Tibial nerve (tissue), 4 donors: ENCODE data around the gene VEGFA.

Source experiments
- CTCF ChIP-seq, 5 experiments: fragments of 200-600 bp in 3 of 5; fragments of 450-650 bp in 2 of 5; sonication (generic) in 3 of 5; IDR thresholded peaks; one replicate each; pipeline ENCODE4 v1.5.1; 2016 to 2019; ENCODE audit warnings: antibody characterized with exemption in 5 of 5, mild to moderate bottlenecking in 3 of 5, moderate library complexity in 2 of 5
- EP300 ChIP-seq, 2 donors: sonication (generic); formaldehyde crosslinking; IDR thresholded peaks; one replicate each; pipeline ENCODE4 v1.6.1; 2017; ENCODE audit warnings: antibody characterized with exemption in 2 of 2, mild to moderate bottlenecking in 1 of 2
- POLR2A ChIP-seq, 2 donors: fragments of 450-650 bp; IDR thresholded peaks; one replicate each; pipeline ENCODE4 v1.6.1; 2017; ENCODE audit warnings: antibody characterized with exemption in 2 of 2, mild to moderate bottlenecking in 2 of 2, moderate library complexity in 2 of 2

- TF ChIP-seq CTCF (IDR thresholded peaks at IDR 0.05) (no peak), POLR2A (IDR thresholded peaks at IDR 0.05) (no peak), EP300 (IDR thresholded peaks at IDR 0.05) (no peak)
Observed at GRCh38 chr6:43781941-43782704, 12.1 kb downstream of the VEGFA start.
